ENCODE data around the gene RPTOR. TPM values are rescaled to one million over a fixed set of nuclear protein-coding genes. Genes with fewer than 3 reads are reported as not detected.

RPTOR gene
- total RNA-seq (2021; ENCODE audit: unreplicated experiment) (58.0 TPM), Bru-seq, nascent RNA (percentile 77 among the genes with signal in this experiment), BruChase-seq, experiment 1, labeled RNA remaining after a 2-hour chase (percentile 63 among the genes with signal in this experiment), BruChase-seq, experiment 2, labeled RNA remaining after a 6-hour chase (percentile 69 among the genes with signal in this experiment)
- polyA plus RNA-seq (2012; ENCODE audit: insufficient read length), result 51.5 TPM
- long read RNA-seq, partial matches to known transcripts, result 46 of 55 reads
- long read RNA-seq, other reads (novel, unspliced or antisense), result 8 of 55 reads

DNA sequence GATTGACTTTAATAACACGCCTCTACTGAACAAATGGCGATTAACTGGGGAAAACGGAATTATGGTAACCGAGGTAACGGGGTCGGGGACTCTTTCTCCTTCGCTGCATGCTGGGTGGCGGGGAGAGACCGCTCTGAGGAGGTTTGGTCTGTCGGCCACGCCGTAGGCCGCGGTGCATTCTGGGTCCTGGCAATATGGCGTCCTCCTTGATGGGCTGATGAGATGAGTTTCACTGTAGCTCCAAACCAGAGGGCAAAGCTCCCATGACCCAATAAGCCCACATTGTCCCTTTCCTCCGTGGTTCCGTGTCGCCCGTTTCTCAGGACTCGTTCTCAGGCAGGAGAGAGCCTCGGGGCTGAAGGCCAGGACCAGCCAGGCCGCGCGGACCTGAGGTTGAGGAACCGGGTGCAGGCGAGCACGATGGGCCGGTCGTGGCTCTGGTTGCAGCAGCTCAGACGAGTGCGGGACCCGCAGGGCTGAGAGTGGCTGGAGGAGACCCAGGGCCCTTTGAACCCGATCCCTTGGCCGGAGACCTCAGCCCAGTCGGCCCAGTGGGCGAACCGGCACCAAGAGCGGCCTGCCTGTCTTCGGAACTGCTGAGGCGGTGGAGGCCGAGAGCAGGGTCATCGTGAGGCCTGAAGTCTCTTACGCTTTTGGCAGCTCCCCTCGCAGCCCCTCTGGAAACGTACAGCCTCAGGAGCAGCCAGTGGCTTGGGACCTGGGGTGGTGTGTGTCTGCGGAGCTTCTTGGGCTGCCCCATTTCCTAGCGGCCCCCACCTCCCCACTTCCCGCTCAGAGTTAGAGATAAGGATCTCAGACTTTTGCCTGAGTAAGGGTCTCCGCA, at the start of gene RPTOR:
RPTOR (plus strand) TSS at position 184 of the 844 bp plus-strand sequence. CDS start 792 bp downstream, outside the sequence.
- intact Hi-C loops (cut with micrococcal nuclease; ENCODE audit: unreplicated experiment), result no loop called here

More for the DNA sequence above, at the start of gene RPTOR:
- TF ChIP-seq TCF7L2 (IDR thresholded peaks at IDR 0.05; ENCODE audit: low read depth, low read length), result 0 out of 2 replicates have a peak, but pooled peaks have one; percentile 49
- TF ChIP-seq, protein P1, sequence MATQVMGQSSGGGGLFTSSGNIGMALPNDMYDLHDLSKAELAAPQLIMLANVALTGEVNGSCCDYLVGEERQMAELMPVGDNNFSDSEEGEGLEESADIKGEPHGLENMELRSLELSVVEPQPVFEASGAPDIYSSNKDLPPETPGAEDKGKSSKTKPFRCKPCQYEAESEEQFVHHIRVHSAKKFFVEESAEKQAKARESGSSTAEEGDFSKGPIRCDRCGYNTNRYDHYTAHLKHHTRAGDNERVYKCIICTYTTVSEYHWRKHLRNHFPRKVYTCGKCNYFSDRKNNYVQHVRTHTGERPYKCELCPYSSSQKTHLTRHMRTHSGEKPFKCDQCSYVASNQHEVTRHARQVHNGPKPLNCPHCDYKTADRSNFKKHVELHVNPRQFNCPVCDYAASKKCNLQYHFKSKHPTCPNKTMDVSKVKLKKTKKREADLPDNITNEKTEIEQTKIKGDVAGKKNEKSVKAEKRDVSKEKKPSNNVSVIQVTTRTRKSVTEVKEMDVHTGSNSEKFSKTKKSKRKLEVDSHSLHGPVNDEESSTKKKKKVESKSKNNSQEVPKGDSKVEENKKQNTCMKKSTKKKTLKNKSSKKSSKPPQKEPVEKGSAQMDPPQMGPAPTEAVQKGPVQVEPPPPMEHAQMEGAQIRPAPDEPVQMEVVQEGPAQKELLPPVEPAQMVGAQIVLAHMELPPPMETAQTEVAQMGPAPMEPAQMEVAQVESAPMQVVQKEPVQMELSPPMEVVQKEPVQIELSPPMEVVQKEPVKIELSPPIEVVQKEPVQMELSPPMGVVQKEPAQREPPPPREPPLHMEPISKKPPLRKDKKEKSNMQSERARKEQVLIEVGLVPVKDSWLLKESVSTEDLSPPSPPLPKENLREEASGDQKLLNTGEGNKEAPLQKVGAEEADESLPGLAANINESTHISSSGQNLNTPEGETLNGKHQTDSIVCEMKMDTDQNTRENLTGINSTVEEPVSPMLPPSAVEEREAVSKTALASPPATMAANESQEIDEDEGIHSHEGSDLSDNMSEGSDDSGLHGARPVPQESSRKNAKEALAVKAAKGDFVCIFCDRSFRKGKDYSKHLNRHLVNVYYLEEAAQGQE (IDR thresholded peaks at IDR 0.05; ENCODE audit: insufficient read depth in 1 of 2, low read depth in 2 of 2, low read length in 1 of 2), result peak in 1 of 2 experiments; percentile 68; a peak in 1 of 4 replicates
- TF ChIP-seq SIN3A (IDR thresholded peaks at IDR 0.05; ENCODE audit: borderline replicate concordance, insufficient read depth, low read depth, low read length), result 0 out of 2 replicates have a peak, but pooled peaks have one; percentile 56
- TF ChIP-seq CTCF (IDR thresholded peaks at IDR 0.05), result no peak
- peak; percentile 91 for TF ChIP-seq POLR2AphosphoS5 (IDR thresholded peaks at IDR 0.05; ENCODE audit: low read depth, low read length)
- Histone ChIP-seq H3K4me3 (ENCODE audit: low read depth in 2 of 2, low read length in 2 of 2) (peak within 1 kb of the TSS; percentile 96 to 98), H3K27me3 (ENCODE audit: control insufficient read depth, insufficient read depth, low read length) (no peaks in the 10 kb centered on the region), H3K9me3 (ENCODE audit: control insufficient read depth, insufficient read depth, low read depth, low read length) (no peaks in the 10 kb centered on the region), H3K36me3 (ENCODE audit: control insufficient read depth, insufficient read depth, low read length) (peaks cover 7% of the 10 kb centered on the region; the same call in 1 of the 2 replicates), H3K27ac (ENCODE audit: low read length) (peak within 1 kb of the TSS; percentile 96), H3K4me1 (ENCODE audit: control insufficient read depth, insufficient read depth, low read length) (peaks cover 19% of the 10 kb centered on the region)
- POLR2A ChIA-PET, result interaction anchor here (0.6 kb wide), 2 partner anchors 29 to 31 kb away, joined by 3 to 14 read pairs; no protein-coding TSS in a partner anchor
- CTCF ChIA-PET, result no interaction called here
- in situ Hi-C loops (cut with HindIII; ENCODE audit: low pct_unique_long_range_greater_than_20kb, low sequenced_read_pairs), result no loop called here
- TSS peak; percentile 87 for BruUV-seq (replicated peaks)
- DNase-seq (ENCODE audit: low read depth, low spot score) (peak; percentile 78), ATAC-seq (peak; percentile 97)
